HepG2 (cell line): Measurements from ENCODE around the gene CGNL1. TPM values are rescaled to one million over a fixed set of nuclear protein-coding genes. Genes with fewer than 3 reads are reported as not detected.

ENCODE experiments used
- MAFK ChIP-seq, 2 experiments: IDR thresholded peaks in 1 of 2; conservative IDR thresholded peaks in 1 of 2; 2 replicates each; pipeline ENCODE4 v1.6.1; 2011; ENCODE audit warnings: improper control_type of control experiment in 2 of 2, low read length in 2 of 2
- WIZ ChIP-seq: sonication (generic); formaldehyde crosslinking; IDR thresholded peaks from 2 replicates; pipeline ENCODE4 v1.5.1; 2020; ENCODE audit warnings: mild to moderate bottlenecking, missing genetic modification reagents
- ZNF12 ChIP-seq: sonication (generic); formaldehyde crosslinking; IDR thresholded peaks from 2 replicates; pipeline ENCODE4 v1.5.0; 2020; ENCODE audit warnings: missing genetic modification reagents
- ZNF143 ChIP-seq: sonication (generic); formaldehyde crosslinking; IDR thresholded peaks from 2 replicates; pipeline ENCODE4 v1.4.0; 2020; ENCODE audit warnings: missing genetic modification reagents
- ZNF24 ChIP-seq: fragments of 450-650 bp; IDR thresholded peaks from 2 replicates; pipeline ENCODE4 v1.6.1; 2017; ENCODE audit warnings: antibody characterized with exemption, mild to moderate bottlenecking
- ZNF644 ChIP-seq: IDR thresholded peaks from 2 replicates; pipeline ENCODE4 v1.6.1; 2016; ENCODE audit warnings: low read depth
- ZNF652 ChIP-seq: IDR thresholded peaks from 2 replicates; pipeline ENCODE4 v1.6.1; 2016; ENCODE audit warnings: low read depth, borderline replicate concordance
- polyA plus RNA-seq, 8 experiments: library from polyadenylated mRNA; depleted of rRNA in 3 of 8; stranded (reverse) in 7 of 8; unstranded in 1 of 8; fragments of >200 nt; fragmentation: Illumina TruSeq in 4 of 8; extraction: Trizol in 4 of 8; gene quantifications; 2 replicates each; pipeline versions ENCODE4 v1.2.1 to v1.2.3, GENCODE V29; 2011 to 2016; ENCODE audit warnings: low read depth in 4 of 8, missing spikeins in 1 of 8, mixed read lengths in 1 of 8; ENCODE audit not compliant: insufficient read depth in 1 of 8
- total RNA-seq, 5 experiments: library from RNA; depleted of rRNA; stranded (reverse); fragments of >200 nt; fragmentation: Illumina TruSeq; extraction: Trizol; gene quantifications; 2 replicates each; pipeline ENCODE4 v1.2.3, GENCODE V29; 2016; ENCODE audit warnings: low read depth in 1 of 5
- TF ChIP-seq, protein P1 (sequence below): sonication (generic); formaldehyde crosslinking; IDR thresholded peaks from 2 replicates; pipeline ENCODE4 v1.4.0; 2020; ENCODE audit warnings: missing genetic modification reagents, borderline replicate concordance
- TF ChIP-seq, protein P2 (sequence below): fragments of 450-650 bp; IDR thresholded peaks from 2 replicates; pipeline ENCODE4 v1.6.1; 2016
- TF ChIP-seq, protein P3 (sequence below): sonication (generic); formaldehyde crosslinking; IDR thresholded peaks from 2 replicates; pipeline ENCODE4 v1.8.1; 2023; ENCODE audit warnings: mild to moderate bottlenecking, missing genetic modification reagents
- TF ChIP-seq, protein P4 (sequence below): IDR thresholded peaks from 2 replicates; pipeline ENCODE4 v1.6.1; 2018; ENCODE audit warnings: missing genetic modification reagents

The CGNL1 gene
- total and polyA plus RNA-seq, 2 of the 13 experiments (the other 11 are each of a cell fraction or from before 2014, with no cell fraction given), result 5.6 to 15.6 TPM

DNA sequence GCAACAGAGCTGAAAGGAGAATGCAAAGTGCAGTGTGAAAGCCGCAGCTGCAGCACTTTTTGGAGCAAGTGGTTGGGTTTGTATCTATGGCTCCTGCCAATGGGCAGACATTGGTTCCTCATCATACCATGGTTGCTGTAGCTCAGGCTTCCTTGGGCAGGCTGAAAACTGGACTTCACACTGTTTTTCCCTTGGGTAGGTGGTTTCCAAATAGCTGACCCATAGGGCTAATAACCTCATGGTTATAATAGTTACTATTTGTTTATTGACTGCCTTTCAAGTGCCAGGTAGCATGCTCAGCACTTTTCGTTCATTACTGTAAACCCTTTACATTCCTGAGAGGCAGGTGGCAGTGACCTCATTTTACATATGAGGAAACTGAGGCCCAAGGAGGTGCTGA, 4.5 kb downstream of the CGNL1 start (continued):
- TF ChIP-seq, protein P1, sequence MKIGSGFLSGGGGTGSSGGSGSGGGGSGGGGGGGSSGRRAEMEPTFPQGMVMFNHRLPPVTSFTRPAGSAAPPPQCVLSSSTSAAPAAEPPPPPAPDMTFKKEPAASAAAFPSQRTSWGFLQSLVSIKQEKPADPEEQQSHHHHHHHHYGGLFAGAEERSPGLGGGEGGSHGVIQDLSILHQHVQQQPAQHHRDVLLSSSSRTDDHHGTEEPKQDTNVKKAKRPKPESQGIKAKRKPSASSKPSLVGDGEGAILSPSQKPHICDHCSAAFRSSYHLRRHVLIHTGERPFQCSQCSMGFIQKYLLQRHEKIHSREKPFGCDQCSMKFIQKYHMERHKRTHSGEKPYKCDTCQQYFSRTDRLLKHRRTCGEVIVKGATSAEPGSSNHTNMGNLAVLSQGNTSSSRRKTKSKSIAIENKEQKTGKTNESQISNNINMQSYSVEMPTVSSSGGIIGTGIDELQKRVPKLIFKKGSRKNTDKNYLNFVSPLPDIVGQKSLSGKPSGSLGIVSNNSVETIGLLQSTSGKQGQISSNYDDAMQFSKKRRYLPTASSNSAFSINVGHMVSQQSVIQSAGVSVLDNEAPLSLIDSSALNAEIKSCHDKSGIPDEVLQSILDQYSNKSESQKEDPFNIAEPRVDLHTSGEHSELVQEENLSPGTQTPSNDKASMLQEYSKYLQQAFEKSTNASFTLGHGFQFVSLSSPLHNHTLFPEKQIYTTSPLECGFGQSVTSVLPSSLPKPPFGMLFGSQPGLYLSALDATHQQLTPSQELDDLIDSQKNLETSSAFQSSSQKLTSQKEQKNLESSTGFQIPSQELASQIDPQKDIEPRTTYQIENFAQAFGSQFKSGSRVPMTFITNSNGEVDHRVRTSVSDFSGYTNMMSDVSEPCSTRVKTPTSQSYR (CRISPR knock-in tag), result no peak
- TF ChIP-seq, protein P2, sequence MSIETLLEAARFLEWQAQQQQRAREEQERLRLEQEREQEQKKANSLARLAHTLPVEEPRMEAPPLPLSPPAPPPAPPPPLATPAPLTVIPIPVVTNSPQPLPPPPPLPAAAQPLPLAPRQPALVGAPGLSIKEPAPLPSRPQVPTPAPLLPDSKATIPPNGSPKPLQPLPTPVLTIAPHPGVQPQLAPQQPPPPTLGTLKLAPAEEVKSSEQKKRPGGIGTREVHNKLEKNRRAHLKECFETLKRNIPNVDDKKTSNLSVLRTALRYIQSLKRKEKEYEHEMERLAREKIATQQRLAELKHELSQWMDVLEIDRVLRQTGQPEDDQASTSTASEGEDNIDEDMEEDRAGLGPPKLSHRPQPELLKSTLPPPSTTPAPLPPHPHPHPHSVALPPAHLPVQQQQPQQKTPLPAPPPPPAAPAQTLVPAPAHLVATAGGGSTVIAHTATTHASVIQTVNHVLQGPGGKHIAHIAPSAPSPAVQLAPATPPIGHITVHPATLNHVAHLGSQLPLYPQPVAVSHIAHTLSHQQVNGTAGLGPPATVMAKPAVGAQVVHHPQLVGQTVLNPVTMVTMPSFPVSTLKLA, result no peak
- TF ChIP-seq WIZ (CRISPR knock-in tag) (no peak), ZNF24 (no peak), MAFK (conservative IDR thresholded peaks at IDR 0.05 in 1 of 2, IDR thresholded peaks at IDR 0.05 in 1 of 2; ENCODE audit: low read length in 2 of 2) (peak in 1 of 2 experiments; percentile 41; a peak in 1 of 4 replicates), ZNF644 (CRISPR knock-in tag) (no peak), ZNF12 (no peak), ZNF143 (CRISPR knock-in tag) (no peak), ZNF652 (no peak)
- TF ChIP-seq, protein P3, sequence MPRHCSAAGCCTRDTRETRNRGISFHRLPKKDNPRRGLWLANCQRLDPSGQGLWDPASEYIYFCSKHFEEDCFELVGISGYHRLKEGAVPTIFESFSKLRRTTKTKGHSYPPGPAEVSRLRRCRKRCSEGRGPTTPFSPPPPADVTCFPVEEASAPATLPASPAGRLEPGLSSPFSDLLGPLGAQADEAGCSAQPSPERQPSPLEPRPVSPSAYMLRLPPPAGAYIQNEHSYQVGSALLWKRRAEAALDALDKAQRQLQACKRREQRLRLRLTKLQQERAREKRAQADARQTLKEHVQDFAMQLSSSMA, result no peak
- TF ChIP-seq, protein P4, sequence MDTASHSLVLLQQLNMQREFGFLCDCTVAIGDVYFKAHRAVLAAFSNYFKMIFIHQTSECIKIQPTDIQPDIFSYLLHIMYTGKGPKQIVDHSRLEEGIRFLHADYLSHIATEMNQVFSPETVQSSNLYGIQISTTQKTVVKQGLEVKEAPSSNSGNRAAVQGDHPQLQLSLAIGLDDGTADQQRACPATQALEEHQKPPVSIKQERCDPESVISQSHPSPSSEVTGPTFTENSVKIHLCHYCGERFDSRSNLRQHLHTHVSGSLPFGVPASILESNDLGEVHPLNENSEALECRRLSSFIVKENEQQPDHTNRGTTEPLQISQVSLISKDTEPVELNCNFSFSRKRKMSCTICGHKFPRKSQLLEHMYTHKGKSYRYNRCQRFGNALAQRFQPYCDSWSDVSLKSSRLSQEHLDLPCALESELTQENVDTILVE (CRISPR knock-in tag), result no peak
